Neutrophil (primary cell): ENCODE results near the gene NXPH2.
"Not testable (repeated sequence)": the region's sequence is repeated elsewhere in the genome, so short reads cannot be mapped to it uniquely, and the experiment has no call there.

Source experiments
- H3K27ac ChIP-seq: fragments of 200-600 bp; sonication (generic); 2 replicates; pipeline ENCODE4 v1.5.1; 2016; ENCODE audit warnings: mild to moderate bottlenecking, moderate library complexity
- H3K27me3 ChIP-seq: fragments of 200-600 bp; sonication (generic); 2 replicates; pipeline ENCODE4 v1.6.0; 2016; ENCODE audit warnings: mild to moderate bottlenecking
- H3K36me3 ChIP-seq: fragments of 200-600 bp; sonication (generic); 2 replicates; pipeline ENCODE4 v1.5.1; 2017
- H3K4me1 ChIP-seq, 2 experiments: fragments of 200-600 bp in 1 of 2; sonication (generic) in 1 of 2; 1 replicate in 1 of 2; 2 replicates in 1 of 2; pipeline versions ENCODE4 v1.5.1 to v1.6.1; 2013 to 2016; ENCODE audit warnings: low read depth in 1 of 2, low read length in 1 of 2, mild to moderate bottlenecking in 1 of 2, moderate library complexity in 1 of 2; ENCODE audit not compliant: control insufficient read depth in 1 of 2, insufficient read depth in 1 of 2
- H3K4me3 ChIP-seq, 2 experiments: fragments of 200-600 bp in 1 of 2; sonication (generic) in 1 of 2; 1 replicate in 1 of 2; 2 replicates in 1 of 2; pipeline ENCODE4 v1.5.1; 2013 to 2016; ENCODE audit warnings: low read depth in 1 of 2, low read length in 1 of 2, mild to moderate bottlenecking in 1 of 2, moderate library complexity in 1 of 2
- H3K9me3 ChIP-seq: fragments of 200-600 bp; sonication (generic); 2 replicates; pipeline ENCODE4 v1.5.1; 2016
- TF ChIP-seq, protein P1 (sequence below): fragments of 200-600 bp; sonication (generic); IDR thresholded peaks from 2 replicates; pipeline ENCODE4 v1.5.1; 2016; ENCODE audit warnings: antibody characterized with exemption

NXPH2 gene

GRCh38 chr2:138757384-138757783 lies 22.8 kb downstream of the NXPH2 start:
- no peaks in the 10 kb centered on the region for H3K27me3 ChIP-seq
- H3K4me1 ChIP-seq: no peaks in the 10 kb centered on the region
- no peak overlapping the region for H3K4me3 ChIP-seq
- no peak overlapping the region for H3K27ac ChIP-seq
- TF ChIP-seq, protein P1, sequence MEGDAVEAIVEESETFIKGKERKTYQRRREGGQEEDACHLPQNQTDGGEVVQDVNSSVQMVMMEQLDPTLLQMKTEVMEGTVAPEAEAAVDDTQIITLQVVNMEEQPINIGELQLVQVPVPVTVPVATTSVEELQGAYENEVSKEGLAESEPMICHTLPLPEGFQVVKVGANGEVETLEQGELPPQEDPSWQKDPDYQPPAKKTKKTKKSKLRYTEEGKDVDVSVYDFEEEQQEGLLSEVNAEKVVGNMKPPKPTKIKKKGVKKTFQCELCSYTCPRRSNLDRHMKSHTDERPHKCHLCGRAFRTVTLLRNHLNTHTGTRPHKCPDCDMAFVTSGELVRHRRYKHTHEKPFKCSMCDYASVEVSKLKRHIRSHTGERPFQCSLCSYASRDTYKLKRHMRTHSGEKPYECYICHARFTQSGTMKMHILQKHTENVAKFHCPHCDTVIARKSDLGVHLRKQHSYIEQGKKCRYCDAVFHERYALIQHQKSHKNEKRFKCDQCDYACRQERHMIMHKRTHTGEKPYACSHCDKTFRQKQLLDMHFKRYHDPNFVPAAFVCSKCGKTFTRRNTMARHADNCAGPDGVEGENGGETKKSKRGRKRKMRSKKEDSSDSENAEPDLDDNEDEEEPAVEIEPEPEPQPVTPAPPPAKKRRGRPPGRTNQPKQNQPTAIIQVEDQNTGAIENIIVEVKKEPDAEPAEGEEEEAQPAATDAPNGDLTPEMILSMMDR: no peak
- no peaks in the 10 kb centered on the region for H3K9me3 ChIP-seq
- no peaks in the 10 kb centered on the region for H3K36me3 ChIP-seq

GRCh38 chr2:138752197-138752956 lies 27.8 kb downstream of the NXPH2 start:
- no peak overlapping the region for H3K4me3 ChIP-seq
- no peaks in the 10 kb centered on the region for H3K36me3 ChIP-seq
- peaks cover 5% of the 10 kb centered on the region for H3K9me3 ChIP-seq
- TF ChIP-seq, protein P1: no peak
- no peaks in the 10 kb centered on the region for H3K27me3 ChIP-seq
- H3K27ac ChIP-seq: no peak overlapping the region
- H3K4me1 ChIP-seq: no peaks in the 10 kb centered on the region

- H3K4me1 ChIP-seq: no peaks in the 10 kb centered on the region
- H3K27me3 ChIP-seq: no peaks in the 10 kb centered on the region
- H3K27ac ChIP-seq: no peak overlapping the region
- TF ChIP-seq, protein P1: no peak
- H3K4me3 ChIP-seq: no peak overlapping the region
- peaks cover under 1% of the 10 kb centered on the region for H3K9me3 ChIP-seq
- H3K36me3 ChIP-seq: no peaks in the 10 kb centered on the region
These were observed 35.5 kb downstream of the NXPH2 start for GRCh38 chr2:138744713-138745112.

DNA sequence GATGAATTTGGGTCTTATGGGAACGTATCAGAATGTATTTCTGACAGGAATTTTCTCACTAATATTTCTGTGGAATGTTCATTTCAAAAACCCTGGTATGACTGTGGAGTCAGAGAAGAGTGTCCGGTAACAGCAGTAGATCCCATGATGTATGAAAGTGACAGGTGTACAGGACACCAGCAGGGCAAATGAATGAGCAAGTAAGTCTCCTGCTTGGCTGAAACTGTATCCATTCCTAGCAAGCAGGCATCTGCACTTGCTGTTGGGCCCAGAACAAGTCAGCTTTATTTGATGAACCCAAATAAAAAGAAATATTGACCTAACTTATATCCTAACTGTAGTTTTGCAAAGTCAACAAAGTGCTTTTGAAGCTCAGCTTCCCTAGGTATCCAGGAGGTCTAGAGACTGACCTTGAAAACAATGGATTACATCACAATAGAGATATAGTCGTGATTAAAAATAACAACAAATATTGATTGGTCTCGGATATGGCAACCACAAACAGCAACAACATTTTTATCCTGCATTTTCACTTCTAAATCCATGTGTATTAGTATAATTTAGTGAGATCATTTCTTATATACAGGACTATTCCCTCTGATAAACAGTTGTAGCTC lies 37.6 kb downstream of the NXPH2 start:
- Histone ChIP-seq H3K4me1 (no peaks in the 10 kb centered on the region), H3K9me3 (no peaks in the 10 kb centered on the region), H3K27ac (no peak overlapping the region), H3K4me3 (no peak overlapping the region), H3K27me3 (no peaks in the 10 kb centered on the region), H3K36me3 (no peaks in the 10 kb centered on the region)
- TF ChIP-seq, protein P1: no peak

DNA sequence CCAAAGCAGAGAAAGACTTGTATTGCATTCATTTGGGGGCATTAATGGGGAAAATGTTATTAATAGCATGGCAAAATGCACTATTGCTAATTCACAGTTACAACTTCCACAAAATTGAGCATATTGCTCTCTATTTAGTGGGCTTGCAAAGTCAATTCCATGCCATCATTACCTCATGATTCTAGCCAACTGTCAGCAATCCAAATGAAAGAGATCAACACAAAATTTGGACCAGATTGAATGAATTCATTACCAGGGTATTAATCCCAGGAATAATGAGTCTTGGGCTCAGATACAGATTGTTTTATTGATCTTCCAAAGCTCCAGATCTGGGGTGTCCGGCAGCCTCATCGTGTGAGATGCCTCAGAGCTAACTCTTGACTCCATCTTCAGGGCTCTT lies 38.3 kb downstream of the NXPH2 start:
- Histone ChIP-seq H3K27ac (no peak overlapping the region), H3K36me3 (no peaks in the 10 kb centered on the region), H3K4me3 (no peak overlapping the region), H3K27me3 (no peaks in the 10 kb centered on the region), H3K9me3 (no peaks in the 10 kb centered on the region), H3K4me1 (no peaks in the 10 kb centered on the region)
- TF ChIP-seq, protein P1: no peak

DNA sequence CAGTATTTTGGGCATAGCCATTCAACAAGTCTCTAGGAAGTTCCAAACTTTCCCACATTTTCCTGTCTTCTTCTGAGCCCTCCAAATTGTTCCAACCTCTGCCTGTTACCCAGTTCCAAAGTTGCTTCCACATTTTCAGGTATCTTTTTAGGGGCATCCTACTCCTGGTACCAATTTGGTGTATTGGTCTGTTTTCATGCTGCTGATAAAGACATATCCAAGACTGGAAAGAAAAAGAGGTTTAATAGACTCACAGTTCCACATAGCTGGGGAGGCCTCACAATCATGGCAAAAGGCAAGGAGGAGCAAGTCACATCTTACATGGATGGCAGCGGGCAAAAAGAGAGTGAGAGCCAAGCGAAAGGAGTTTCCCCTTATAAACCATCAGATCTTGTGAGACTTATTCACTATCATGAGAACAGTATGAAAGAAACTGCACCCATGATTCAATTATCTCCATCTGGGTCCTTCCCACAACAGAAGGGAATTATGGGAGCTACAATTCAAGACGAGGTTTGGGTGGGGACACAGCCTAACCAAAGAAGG lies 43.1 kb downstream of the NXPH2 start:
- not testable (repeated sequence) for H3K9me3 ChIP-seq, H3K4me3 ChIP-seq

More for the DNA sequence above, 43.1 kb downstream of the NXPH2 start:
- not testable (repeated sequence) for H3K27me3 ChIP-seq, H3K36me3 ChIP-seq, H3K4me1 ChIP-seq, H3K27ac ChIP-seq
